Uterus (tissue), 4 donors: ENCODE results near the gene OXT. TPM values are rescaled to one million over a fixed set of nuclear protein-coding genes. Genes with fewer than 3 reads are reported as not detected.

Experiments used
- DNase-seq, 2 donors: peaks; one replicate each; pipeline ENCODE4 v3.0.0-alpha.2; 2019 to 2020
- H3K27ac ChIP-seq, 2 donors: fragments of 200-600 bp; sonication (generic); 1 replicate in 1 of 2; 2 replicates in 1 of 2; pipeline ENCODE4 v1.5.1; 2016 to 2018
- H3K27me3 ChIP-seq, 2 donors: fragments of 200-600 bp; sonication (generic); one replicate each; pipeline ENCODE4 v1.5.1; 2018 to 2019; ENCODE audit warnings: control low read depth in 1 of 2
- H3K36me3 ChIP-seq, 2 donors: fragments of 200-600 bp; sonication (generic); one replicate each; pipeline ENCODE4 v1.5.1; 2019; ENCODE audit warnings: control low read depth in 1 of 2
- H3K4me1 ChIP-seq, 2 donors: fragments of 200-600 bp; sonication (generic); one replicate each; pipeline ENCODE4 v1.5.1; 2018 to 2019; ENCODE audit warnings: control low read depth in 1 of 2
- H3K4me3 ChIP-seq, 2 donors: fragments of 200-600 bp; sonication (generic); 1 replicate in 1 of 2; 2 replicates in 1 of 2; pipeline ENCODE4 v1.5.1; 2018 to 2019; ENCODE audit warnings: mild to moderate bottlenecking in 1 of 2
- H3K9me3 ChIP-seq, 2 donors: fragments of 200-600 bp; sonication (generic); one replicate each; pipeline ENCODE4 v1.5.1; 2019; ENCODE audit warnings: control low read depth in 1 of 2
- CTCF ChIP-seq, 4 experiments: fragments of 200-600 bp in 2 of 4; fragments of 450-650 bp in 2 of 4; sonication (generic) in 2 of 4; IDR thresholded peaks; one replicate each; pipeline ENCODE4 v1.5.1; 2016 to 2019; ENCODE audit warnings: antibody characterized with exemption in 4 of 4, mild to moderate bottlenecking in 2 of 4, moderate library complexity in 1 of 4
- POLR2A ChIP-seq, 2 donors: fragments of 450-650 bp; IDR thresholded peaks; one replicate each; pipeline ENCODE4 v1.6.1; 2016; ENCODE audit warnings: antibody characterized with exemption in 2 of 2, mild to moderate bottlenecking in 1 of 2, moderate library complexity in 1 of 2
- intact Hi-C: fragments of 100-400 bp; cut with DNase I; formaldehyde crosslinking; loops from one replicate; pipeline ENCODE4 v1.15.1; 2023; ENCODE audit warnings: low total_unique reads
- total RNA-seq, 4 donors: library from RNA; depleted of rRNA in 3 of 4; stranded (reverse); fragments of >200 nt in 3 of 4; gene quantifications; one replicate each; pipeline versions ENCODE4 v1.1.0 to v1.2.4, GENCODE V29; 2014 to 2023
- donor health status: DM: yes; HTN: yes; CAD: no.

The OXT gene
- total RNA-seq, 4 donors from 2014 or later: 4.2 TPM; not detected in 3

- no peaks in the 10 kb centered on the region for H3K9me3 ChIP-seq
- no peak overlapping the region for H3K4me3 ChIP-seq
- no peaks in the 10 kb centered on the region for H3K4me1 ChIP-seq
- no peaks in the 10 kb centered on the region for H3K27me3 ChIP-seq
- intact Hi-C loops: no loop called here
- TF ChIP-seq POLR2A (IDR thresholded peaks at IDR 0.05) (no peak), CTCF (IDR thresholded peaks at IDR 0.05) (no peak)
- no peaks in the 10 kb centered on the region for H3K36me3 ChIP-seq
- no peak for DNase-seq
- no peak overlapping the region for H3K27ac ChIP-seq
Measured at GRCh38 chr20:3106185-3106584, 34.8 kb downstream of the OXT start.

GRCh38 chr20:3106658-3107463 lies 35.4 kb downstream of the OXT start:
- intact Hi-C loops: no loop called here
- Histone ChIP-seq H3K4me3 (no peak overlapping the region), H3K36me3 (no peaks in the 10 kb centered on the region), H3K9me3 (no peaks in the 10 kb centered on the region), H3K27me3 (no peaks in the 10 kb centered on the region), H3K4me1 (no peaks in the 10 kb centered on the region), H3K27ac (no peak overlapping the region)
- no peak for TF ChIP-seq POLR2A (IDR thresholded peaks at IDR 0.05)
- TF ChIP-seq CTCF (IDR thresholded peaks at IDR 0.05): no peak
- no peak for DNase-seq

GRCh38 chr20:3107464-3108025 lies 36.1 kb downstream of the OXT start:
- no peak for TF ChIP-seq CTCF (IDR thresholded peaks at IDR 0.05)
- no peak for TF ChIP-seq POLR2A (IDR thresholded peaks at IDR 0.05)
- Histone ChIP-seq H3K9me3 (no peaks in the 10 kb centered on the region), H3K36me3 (no peaks in the 10 kb centered on the region), H3K4me3 (no peak overlapping the region), H3K27ac (no peak overlapping the region), H3K27me3 (no peaks in the 10 kb centered on the region), H3K4me1 (no peaks in the 10 kb centered on the region)
- intact Hi-C loops: no loop called here
- no peak for DNase-seq

GRCh38 chr20:3109350-3110302 lies 38.2 kb downstream of the OXT start:
- no peaks in the 10 kb centered on the region for H3K4me1 ChIP-seq
- no peaks in the 10 kb centered on the region for H3K36me3 ChIP-seq
- H3K27ac ChIP-seq: no peak overlapping the region
- no peaks in the 10 kb centered on the region for H3K9me3 ChIP-seq
- no peak for DNase-seq
- no peak overlapping the region for H3K4me3 ChIP-seq
- intact Hi-C loops: no loop called here
- TF ChIP-seq CTCF (IDR thresholded peaks at IDR 0.05) (no peak), POLR2A (IDR thresholded peaks at IDR 0.05) (no peak)
- H3K27me3 ChIP-seq: no peaks in the 10 kb centered on the region
